Heart left ventricle (tissue), 13 donors: ENCODE results near the gene PRMT1.

Experiments
- CTCF ChIP-seq, 12 donors: fragments of 200-600 bp; sonication (generic) in 4 of 12; IDR thresholded peaks; one replicate each; pipeline versions ENCODE4 v1.5.0 to v1.8.0; 2018 to 2022; ENCODE audit warnings: antibody characterized with exemption in 12 of 12, mild to moderate bottlenecking in 5 of 12
- POLR2A ChIP-seq, 2 donors: fragments of 450-650 bp; IDR thresholded peaks; one replicate each; pipeline ENCODE4 v1.6.1; 2017; ENCODE audit warnings: antibody characterized with exemption in 2 of 2, mild to moderate bottlenecking in 2 of 2, moderate library complexity in 2 of 2
- donor health status: ischemic (EF 13 %, LVEDD 7.1; RV severe dilation, severe dysfunction).
- donor health status: DM: no; HTN: yes; CAD: no.
- donor health status: DM: no; HTN: no; CAD: no.
- donor health status: ischemic (EF 25% LVEDD 6.9; RV normal size, moderate dysfunction).
- donor health status: ischemic (EF 25% LVEDD 5.7; RV mildly dilated, moderate dysfunction).
- donor health status: ischemic (EF 35%, LVEDD 5.7; RV mildly dilated, moderate dysfunction).
- donor health status: nonischemic (EF 11% LVEDD 7.7; RV severe dilation, severe dysfunction).
- donor health status: DM: yes; HTN: yes; CAD: no.
- donor health status: PGD.
- donor health status: ischemic (EF 29% LVEDD 5.4; RV normal size, mild dysfunction).
- donor health status: nonischemic (EF 23%, LVEDD 6.1; RV moderate dilation, normal function).

GRCh38 chr19:49690079-49690655 lies 13.1 kb downstream of the PRMT1 start:
- TF ChIP-seq CTCF (IDR thresholded peaks at IDR 0.05) (peak in 1 of 12 donors; percentile 31), POLR2A (IDR thresholded peaks at IDR 0.05) (no peak)
